Activated T-cell treated with anti-CD3 and anti-CD28 coated beads for 4 hours (primary cell): ENCODE results near the gene NTRK3.

Experiments
- DNase-seq: peaks from one replicate; pipeline ENCODE4 v3.0.0-alpha.2; 2020

Gene NTRK3

DNA sequence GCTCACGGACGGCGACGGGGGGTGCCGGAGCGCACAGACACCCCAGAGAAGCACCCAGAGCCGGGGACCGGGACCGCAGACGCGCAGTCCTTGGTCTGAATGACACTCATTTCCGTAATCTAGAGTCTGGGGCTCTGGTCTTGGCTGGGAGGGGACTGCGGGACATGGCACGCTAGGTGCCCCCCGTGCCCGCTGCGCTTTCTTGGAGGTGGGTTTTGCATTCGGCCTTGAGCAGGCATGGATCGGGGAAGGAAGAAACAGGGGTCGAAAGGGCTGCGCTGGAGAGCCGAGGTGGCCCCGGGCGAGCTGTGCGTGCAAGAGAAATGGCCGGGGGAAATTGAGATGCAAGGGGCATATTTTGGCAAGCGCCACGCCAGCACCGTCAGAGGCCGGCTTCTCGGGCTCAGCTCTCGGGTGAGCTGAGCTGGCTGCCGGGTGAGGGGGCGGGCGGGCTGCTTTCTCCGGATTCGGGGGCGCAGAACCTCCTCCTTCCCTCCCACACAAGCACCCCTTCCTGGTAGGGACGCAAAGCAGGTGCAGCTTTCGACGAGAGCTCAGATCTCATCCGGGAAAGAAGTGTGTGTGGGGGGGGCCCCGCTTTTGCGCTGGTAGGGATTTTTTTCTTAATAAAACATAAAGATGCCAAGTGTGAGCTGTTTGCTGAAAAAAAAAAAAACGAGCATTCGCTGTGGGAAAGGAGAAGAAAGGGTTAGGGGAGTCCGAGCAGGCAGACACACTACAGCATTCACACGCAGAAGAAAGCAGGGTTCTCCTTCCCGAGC lies 963 bp upstream of the NTRK3 start:
- DNase-seq: no peak

DNA sequence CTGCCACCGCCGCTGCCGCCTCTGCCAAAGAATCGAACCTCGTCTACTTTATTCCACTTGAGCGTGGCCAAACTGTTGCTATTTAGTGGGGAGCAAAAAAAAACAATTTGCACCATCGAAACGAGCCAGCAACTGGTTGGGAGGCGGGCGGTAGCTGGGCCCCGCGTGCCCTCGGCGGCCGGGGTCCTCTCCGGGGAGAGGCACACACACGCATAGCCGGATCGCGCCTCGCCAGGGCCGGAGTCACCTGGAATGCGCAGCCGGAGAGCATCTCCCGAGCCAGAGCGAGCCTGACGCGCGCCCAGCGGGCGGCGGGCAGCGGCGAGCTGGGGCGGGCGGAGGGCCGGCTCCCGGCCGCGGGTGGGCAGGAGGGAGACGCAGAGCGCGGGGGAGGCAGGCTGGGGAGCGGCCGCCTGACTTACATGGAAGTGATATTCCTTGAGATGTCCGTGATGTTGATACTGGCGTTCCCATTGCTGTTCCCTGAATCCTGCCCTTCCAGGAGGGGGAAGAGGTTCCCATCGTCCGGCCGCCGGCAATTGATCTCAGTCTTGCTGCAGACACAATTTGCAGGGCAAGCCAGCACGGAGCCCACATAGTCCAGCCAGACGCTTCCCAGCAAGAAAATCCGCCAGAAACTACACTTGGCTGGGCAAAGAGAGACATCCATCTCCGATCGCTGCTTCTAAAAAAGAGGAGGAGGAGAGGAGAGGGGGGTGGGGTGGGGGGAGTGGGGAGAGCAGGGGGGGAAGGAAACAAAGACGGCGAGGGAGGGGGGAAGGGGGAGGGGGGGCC lies 858 bp downstream of the NTRK3 start:
- DNase-seq: no peak

DNA sequence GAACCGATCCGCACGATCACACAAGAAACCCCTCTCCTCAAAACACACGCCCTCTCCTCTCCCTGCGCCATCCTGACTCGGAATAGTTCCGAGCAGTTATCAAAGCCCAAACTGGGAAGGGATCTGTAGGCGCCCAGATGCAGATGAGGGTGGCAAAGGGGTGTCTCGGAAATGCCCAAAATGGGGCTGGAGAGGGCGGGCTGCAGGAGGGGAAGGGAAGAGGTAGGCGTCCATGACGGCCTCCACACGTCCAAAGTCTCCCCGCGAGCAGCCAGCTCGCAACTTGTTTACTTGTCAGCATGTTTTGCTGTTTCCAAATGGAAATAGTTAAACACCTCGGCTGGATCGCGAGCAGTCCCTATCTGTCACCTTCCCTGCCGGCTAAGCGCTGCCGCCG lies 1.5 kb downstream of the NTRK3 start:
- DNase-seq: no peak

DNA sequence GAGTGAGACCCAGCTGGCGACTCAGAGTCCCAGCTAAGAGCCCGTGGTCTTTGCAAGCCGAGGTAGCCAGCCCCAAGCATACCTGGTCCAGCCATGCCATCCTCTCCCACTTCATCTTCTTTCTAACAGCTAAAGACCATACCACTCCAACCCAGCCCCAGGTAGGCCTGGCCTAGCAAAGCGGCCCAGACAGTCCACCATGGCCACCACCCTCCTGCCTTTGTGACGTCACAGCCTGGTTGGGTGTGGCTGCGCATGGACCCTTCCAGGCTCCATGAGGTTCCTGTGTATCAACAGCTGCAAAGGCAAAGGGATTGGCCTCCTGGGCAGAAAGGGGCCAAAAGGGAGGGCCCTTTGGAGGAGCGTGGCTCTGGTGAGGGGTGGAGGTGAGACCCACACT lies 4.1 kb downstream of the NTRK3 start:
- no peak for DNase-seq

DNA sequence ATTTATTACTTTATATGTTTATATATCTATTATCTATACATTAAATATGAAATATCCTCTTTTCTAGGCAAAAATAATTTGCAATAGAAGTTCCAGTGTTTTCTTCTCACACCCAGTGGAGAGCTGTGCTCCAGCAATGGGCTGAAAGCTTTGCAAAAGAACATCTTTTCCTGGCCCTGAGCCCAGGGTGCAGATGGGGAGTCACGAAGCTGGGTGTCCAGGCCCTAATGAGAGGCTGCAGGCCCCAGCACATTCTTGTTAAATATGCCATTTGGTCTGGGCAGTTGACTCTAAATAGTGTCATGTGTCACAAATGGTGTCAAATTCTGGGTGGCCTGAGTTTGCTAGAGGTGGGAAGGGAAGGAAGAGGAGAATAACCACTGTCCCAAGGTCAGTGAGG lies 5.7 kb downstream of the NTRK3 start:
- DNase-seq: no peak

DNA sequence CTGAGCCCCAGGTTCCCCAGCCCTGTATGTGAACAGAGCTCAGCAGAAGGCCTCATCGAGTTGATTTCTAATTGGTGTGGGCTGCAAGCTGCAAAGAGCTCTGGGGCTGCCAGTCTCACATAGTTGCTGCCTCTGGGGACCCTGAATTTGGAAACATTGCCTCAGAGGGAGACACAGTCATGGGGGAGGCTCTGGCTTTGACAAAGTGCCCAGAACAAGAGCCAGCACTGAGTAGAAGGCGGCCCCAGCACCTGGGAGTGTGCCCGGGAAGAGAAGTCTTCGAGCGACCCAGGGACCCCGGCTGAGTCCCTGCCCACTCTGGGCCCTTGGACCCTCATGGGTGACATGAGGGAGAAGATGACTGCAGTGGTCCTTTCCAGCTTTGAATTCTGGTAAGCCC lies 7.3 kb downstream of the NTRK3 start:
- no peak for DNase-seq

DNA sequence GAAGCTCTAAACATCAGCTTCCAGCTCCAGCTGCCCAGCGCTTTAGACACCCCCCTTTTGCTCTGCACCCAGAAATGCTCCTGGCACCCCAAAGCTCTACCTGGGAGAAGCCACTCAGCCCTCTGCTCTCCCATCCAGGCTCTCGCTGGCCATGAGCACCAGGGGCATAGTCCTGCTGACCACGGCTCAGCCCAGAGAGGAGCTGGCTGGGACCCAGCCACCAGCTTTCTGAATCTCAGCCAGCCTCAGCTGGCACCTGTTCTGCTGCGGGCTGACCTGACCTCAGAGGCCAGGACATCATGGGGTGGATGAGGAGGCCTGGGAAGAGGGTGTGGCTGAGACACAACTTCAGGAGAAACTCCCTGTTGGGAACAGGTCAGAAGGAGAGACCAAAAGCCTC lies 8.6 kb downstream of the NTRK3 start:
- DNase-seq: no peak

DNA sequence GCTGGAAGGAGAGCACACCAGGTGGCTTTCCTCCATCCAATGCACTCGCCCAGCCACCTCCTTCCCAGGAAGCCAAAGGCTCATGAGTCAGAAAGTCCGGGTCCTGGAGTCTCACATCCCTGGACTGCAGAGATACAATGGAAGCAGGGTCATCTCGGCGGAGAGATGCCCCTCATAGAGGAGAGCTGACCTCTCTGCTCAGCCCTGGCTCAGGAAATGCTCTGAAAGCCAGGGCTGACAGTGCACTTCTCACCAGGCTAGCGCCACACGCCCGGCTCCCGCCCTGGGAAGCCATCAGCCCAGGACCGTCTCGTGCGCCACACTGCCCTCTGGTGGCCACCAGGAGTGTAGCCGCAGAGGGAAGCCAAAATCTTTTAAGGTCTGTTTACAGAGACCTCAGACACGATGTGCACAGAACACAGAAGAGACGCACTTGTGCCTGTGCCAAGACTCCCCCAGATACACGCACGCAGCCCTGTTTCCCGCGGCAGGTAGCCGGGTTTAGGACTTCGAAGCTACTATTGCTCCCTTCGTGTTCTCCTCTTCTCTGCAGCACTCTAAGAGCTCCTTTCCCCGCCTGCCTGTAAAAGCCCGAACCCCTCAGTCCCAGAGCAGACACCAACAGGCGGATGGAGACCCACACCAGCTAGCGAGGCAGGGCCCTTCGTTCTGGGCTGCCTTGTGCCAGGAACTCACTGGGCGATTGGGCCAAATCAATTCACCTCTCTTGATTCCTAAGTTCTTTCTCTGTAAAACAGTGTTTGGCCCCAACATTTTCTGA lies 9.7 kb downstream of the NTRK3 start:
- DNase-seq: peak; percentile 59

DNA sequence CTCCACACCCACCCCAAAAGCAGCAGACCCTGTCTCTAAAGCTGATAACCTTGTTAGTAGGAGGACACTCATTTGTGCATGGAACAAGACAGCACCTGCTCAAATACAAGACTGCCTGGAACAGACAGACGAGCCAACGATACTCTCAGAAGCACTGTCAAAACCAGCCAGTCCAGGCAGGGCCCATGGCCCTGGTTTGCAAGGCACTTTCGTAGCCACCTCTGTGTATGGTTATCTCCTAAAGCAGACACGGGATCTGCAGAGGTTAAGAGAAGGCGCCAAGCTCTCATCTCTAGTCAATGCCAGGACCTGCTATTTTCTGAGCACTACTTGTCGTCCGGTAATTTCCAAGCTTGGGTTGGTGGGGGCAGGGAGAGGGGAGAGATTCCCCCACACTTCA lies 10.5 kb downstream of the NTRK3 start:
- no peak for DNase-seq

DNA sequence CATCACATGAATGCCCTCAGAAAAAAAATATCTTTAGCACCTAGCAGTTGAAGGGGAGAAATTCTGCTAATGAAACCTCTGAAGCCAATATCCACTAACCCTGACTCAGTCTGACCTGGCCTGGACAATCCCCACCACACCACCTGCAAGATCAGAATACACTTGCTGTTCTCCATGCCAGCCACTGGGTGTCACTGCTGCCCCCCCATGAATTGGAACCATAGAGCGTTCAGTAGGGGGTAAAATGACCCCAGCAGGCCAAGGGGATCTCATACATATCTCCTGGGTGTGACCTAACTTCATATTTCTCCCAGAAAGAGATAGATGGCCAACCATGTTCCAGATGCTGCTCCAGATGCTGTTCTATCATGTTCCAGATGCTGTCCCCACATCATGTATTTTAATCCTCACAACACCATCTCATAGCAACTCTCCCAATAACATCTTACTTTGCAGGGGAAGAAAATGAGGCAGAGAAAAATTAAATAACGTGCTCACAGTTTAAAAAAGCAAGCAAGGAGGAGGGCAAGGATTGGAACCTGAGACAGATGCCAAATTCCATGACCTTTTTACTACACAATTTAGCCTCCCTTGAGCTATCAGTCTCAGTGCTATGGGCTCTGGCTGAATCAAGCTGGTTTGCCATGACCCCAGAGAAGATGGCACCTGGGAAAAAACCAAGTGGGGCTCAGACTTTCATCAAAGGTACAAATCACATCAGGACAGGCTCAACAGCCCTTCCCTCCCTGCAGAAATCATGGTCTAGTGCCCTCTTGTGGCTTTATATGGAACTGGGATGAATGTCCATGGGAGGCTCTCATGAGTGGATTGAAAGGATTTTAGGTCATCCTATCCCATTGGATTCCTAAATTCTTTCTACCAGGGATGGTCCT lies 12.4 kb downstream of the NTRK3 start:
- DNase-seq: no peak

DNA sequence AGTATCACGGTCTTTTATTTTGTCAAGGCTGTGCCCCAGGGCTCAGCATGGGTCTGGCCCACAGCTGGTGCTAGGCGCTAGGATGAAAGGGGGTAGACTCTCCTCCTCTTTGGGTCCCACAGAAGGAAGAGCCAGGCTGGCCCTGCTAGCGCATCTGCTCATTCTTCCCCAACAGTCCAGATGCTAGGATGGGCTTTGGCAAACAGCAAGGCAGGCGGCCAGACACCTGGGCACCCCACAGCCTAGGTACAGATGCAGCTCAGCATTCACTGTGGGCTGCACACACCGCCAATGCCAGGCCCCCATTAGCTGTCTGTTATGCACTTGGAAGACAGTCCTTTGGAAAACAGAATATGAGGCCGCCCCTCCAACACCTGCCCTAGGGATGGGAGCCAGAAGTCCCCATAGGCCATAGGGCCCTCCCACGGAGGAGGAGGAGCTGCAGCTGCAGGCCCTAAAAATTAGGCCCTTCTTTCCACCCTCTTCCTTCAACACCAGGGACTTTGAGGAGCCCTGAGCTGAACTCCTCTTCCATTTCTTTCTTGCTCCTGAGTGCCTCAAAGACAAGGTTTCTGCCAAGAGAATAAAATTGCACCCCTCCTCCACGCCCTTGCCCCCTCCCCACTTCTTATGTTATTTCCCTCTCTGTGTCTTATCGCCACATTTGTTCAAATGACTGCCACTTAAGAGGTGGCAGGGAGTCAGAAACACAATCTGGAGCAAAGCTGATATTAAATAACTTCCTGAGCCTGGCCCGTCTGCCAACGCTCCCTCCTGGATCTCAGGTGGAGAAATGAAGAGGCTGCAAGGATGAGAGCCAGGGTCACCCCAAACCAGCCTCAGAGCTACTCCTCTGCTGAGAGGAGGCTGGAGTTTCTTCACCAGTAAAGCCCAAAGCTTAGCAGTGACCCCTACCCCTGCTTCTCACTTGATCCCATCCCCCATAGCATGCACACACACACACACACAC lies 13.7 kb downstream of the NTRK3 start:
- no peak for DNase-seq

DNA sequence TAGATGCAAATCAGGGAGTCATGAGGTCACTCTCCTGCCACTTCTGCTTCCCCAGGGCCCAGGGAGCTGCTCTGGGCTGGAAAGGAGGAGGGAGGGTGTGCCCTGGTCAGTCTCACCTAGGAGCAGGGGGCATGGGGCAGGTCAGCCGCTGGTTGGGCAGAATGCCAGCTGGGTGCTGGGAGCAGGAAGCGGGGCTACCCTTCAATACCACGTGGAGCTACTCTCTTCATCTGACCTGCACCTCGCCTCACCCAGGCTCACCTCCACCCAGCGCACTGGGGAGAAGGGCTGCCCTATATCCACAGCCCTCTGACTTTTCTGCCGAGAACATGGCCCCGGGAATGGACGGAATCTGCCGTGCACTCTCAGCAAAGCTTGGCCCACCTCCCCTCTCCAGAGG lies 15.1 kb downstream of the NTRK3 start:
- no peak for DNase-seq

DNA sequence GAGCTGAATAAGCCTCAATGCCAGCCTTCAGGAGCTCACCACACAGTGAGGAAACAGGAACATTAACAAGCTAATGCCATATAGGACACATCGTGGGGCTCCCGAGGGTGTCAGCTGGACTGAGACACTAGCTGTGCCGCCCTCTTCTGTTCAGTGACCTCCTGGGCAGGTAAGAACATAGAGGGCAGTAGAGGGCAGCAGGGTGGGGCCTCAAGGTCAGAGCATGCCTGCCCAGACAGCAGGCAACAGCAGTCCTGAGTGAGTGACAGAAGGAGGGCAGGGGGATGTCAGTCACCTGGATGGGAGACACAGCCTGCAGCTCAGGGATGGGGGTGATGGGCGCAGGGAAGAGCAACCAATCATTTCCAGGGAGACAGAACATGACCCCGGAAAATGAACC lies 15.5 kb downstream of the NTRK3 start:
- DNase-seq: no peak

DNA sequence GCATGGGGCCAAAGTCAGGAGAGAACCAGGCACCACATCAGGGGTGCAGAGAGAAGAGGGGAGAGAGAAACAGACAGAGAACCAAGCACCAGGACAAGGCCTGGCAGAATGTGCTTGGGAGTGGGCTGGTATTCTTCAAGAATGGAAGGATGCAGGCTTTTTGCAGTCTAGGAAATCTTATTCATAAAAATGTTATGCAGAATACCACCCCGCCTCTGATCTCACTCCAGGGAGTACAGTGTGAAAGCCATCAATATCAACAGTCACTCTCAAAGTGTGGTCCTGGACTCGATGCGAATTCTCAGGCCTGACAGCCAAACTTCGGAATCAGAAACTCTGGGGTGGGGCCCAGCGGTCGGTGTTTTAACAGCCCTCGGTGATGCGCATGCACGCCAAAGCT lies 16.9 kb downstream of the NTRK3 start:
- DNase-seq: no peak

DNA sequence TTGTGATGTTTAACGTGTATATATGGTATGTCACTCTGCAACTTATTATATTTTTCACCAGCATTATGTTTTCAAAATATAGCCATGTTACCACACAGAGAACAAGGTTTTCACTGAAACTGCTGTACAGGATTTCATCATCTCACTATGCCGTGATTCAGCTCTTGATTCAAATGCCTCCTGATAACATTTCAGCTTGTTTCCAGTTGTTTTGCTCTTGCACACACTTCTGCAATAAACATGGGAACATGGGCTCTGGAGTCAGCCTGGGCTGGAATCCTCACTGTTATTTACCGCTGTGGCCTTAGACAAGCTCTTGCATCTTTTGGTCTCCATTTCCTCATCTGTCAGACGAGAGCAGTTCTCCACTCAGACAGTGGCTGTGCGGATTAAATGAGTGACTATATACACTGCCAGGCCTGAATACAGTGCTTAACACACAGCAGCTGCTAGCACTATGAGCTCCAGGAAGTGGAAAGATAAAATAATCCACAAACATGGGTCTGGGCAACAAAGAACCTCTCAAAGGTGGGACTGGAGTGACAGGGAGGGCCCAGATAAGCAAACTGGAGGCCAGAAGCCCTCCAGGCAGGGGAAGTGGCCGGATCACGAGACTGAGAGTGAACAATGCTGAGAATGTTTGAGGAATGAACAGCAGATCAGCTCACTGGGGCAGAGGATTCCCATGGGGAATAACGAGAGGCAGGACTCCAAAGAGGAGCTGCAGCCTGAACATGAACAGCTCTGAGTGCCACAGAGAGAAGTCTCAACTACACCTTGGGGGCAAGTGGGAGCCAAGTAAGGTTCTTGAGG lies 17.7 kb downstream of the NTRK3 start:
- DNase-seq: no peak

DNA sequence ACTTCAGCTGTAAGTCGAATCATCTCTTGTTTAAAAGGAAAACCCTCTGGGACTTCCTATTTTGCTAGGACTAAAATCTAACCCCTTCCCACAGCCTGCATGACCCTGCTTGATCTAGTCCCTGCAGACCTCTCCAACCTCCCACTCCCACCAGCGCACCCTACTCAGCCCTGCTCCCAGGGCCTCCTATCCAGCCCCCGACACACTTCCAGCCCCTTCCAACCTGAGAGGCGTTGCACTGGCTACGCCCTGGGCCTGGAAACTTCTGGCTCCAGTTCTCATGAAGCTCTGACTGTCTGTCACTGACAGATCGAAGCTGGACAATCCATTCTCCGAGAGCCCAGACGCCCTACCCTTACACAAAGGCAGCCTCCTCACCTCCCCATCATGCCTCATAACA lies 21.8 kb downstream of the NTRK3 start:
- DNase-seq: no peak

DNA sequence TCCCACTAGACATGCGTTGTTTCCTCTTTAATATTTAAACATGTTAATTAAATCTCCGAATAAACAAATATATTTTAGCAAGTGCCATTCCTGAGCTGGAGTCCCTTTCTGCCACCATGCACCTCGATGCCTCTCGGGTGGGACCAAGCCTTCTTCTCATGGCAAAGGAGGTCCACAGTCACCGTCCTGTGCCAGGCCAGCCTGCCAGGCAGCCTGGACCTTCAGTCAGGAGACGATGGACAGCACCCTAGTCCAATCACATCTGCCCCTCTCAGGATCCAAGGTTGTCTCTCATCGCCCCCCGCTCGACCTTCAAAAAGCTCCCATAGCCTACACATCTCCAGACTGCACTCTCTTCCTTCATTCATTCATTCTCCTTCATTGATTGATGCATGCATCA lies 22.6 kb downstream of the NTRK3 start:
- no peak for DNase-seq

DNA sequence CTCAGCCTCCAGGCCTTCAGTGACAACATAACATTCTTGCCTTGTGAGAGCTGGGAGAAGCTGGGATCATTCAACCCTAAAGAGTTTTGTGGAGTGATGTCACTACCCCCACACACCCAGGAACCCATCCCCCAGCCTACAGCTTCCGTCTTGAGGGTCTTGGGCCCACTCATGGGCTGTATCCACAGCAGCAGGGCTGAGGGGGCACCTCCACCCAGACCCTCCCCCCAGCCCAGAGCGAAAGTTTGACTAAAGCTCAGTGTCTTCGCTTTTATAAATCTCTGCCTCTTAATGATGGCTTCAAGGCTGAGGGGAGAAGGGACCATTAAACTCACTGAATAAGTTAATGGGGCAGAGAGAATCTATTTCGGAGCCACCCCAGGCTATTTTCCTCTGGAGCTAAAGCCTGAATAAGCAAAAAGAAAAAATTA lies 23.8 kb downstream of the NTRK3 start:
- no peak for DNase-seq

DNA sequence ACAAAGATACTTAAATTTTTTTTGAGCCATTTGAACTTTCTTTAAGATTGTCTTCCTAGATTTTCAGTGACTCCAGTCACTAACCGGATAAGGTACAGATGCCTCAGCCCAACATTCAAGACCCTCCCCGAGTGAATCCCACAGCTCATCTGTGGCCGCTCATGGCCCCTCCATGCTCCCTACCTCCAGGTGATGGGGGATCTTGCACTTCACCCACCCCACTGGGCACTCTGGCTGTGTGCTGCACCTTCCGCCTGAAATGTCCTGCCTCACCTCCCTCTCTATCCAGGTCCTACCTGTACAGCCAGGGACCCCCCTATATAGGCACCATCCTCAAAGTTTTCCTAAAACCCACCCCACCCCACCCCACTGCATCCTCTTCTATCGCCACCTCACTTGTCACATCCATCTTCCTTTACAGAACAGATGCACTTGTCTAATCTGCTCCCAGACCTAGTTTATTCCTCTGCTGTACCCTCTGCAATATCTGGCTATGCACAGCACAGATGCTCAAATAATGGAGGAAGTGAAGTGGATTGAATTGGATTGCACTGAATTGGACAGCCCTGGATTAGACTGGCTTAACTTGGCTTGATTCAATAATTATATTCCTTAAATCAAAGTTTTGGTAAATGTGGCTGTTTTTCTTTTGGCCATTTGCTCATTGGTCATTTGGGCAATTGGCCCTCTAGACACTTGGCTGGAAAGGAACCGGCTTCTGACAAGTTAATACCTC lies 24.5 kb downstream of the NTRK3 start:
- no peak for DNase-seq

DNA sequence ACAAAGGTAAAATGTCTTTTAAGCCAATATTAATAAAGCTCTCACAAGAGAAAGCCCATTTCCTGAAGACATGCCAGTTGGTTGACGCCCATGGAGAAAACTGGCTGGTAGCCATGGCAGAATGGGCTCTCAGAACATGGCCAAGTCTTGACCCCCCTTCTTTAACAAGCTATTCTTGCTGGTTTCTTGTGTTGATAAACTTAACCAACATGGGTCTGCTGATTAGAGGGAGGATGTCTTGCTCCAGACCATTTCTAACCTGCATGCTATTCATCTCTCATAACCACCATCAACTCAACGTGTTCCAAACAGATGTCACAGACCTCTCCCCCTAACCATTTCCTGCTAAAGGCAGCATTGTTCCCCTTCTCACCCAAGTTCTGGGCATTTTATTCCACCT lies 25.7 kb downstream of the NTRK3 start:
- no peak for DNase-seq
